Prostate gland (tissue), 2 donors: ENCODE data around the gene ESRP2.

ENCODE experiments used
- CTCF ChIP-seq, 4 experiments: fragments of 200-600 bp in 2 of 4; fragments of 450-650 bp in 2 of 4; sonication (generic) in 2 of 4; IDR thresholded peaks; 1 replicate in 3 of 4; 2 replicates in 1 of 4; pipeline ENCODE4 v1.5.1; 2016 to 2019; ENCODE audit warnings: antibody characterized with exemption in 4 of 4, mild to moderate bottlenecking in 2 of 4, moderate library complexity in 2 of 4
- POLR2A ChIP-seq: fragments of 450-650 bp; IDR thresholded peaks from one replicate; pipeline ENCODE4 v1.6.1; 2016; ENCODE audit warnings: antibody characterized with exemption, mild to moderate bottlenecking
- POLR2AphosphoS5 ChIP-seq: sonication (generic); formaldehyde crosslinking; IDR thresholded peaks from one replicate; pipeline ENCODE4 v1.6.1; 2017; ENCODE audit warnings: antibody characterized with exemption

- peak; percentile 51 for TF ChIP-seq POLR2AphosphoS5
- no peak for TF ChIP-seq CTCF (IDR thresholded peaks at IDR 0.05)
- no peak for TF ChIP-seq POLR2A
Observed at GRCh38 chr16:68275611-68276191, 39.8 kb upstream of the ESRP2 start.
